ENCODE measurements around the gene APIP. TPM values are rescaled to one million over a fixed set of nuclear protein-coding genes. Genes with fewer than 3 reads are reported as not detected.

The APIP gene
- total and polyA plus RNA-seq, 2 donors (not counting 1 experiment from before 2014, with no cell fraction given), result 32.2 to 32.7 TPM

GRCh38 chr11:34904421-34904955, 11.7 kb downstream of the APIP start:
- Histone ChIP-seq H3K27me3 (ENCODE audit: control insufficient read depth, insufficient read depth, low read length) (no peaks in the 10 kb centered on the region), H3K4me2 (ENCODE audit: extremely low read depth, insufficient read depth, low read length) (no peak overlapping the region), H3K36me3 (ENCODE audit: control insufficient read depth, insufficient read depth, low read length) (no peaks in the 10 kb centered on the region), H3K4me1 (ENCODE audit: control insufficient read depth, extremely low read depth, insufficient read depth, low read length) (no peaks in the 10 kb centered on the region), H4K20me1 (ENCODE audit: control insufficient read depth, extremely low read depth, insufficient read depth, low read length) (no peaks in the 10 kb centered on the region), H2AFZ (ENCODE audit: low read length) (no peak overlapping the region), H3K4me3 (replicated peaks in 1 of 4; ENCODE audit: control extremely low read depth in 1 of 4, insufficient read depth in 1 of 4, low read depth in 3 of 4, low read length in 4 of 4) (no peak overlapping the region), H3K27ac (ENCODE audit: insufficient read depth, low read length) (no peak overlapping the region), H3K79me2 (ENCODE audit: control insufficient read depth, insufficient read depth, low read length) (peaks cover 5% of the 10 kb centered on the region), H3K9me3 (ENCODE audit: control insufficient read depth, insufficient read depth, low read depth, low read length) (no peaks in the 10 kb centered on the region), H3K9ac (ENCODE audit: insufficient read depth, low read length) (no peak overlapping the region)
- TF ChIP-seq EZH2 (IDR thresholded peaks at IDR 0.05; ENCODE audit: low read length, missing control alignments) (no peak), CTCF (conservative IDR thresholded peaks at IDR 0.05 in 1 of 2, IDR thresholded peaks at IDR 0.05 in 1 of 2; ENCODE audit: low read depth in 1 of 2, low read length in 2 of 2) (no peak)
- DNase-seq (ENCODE audit: low read depth in 2 of 2), result no peak

DNA sequence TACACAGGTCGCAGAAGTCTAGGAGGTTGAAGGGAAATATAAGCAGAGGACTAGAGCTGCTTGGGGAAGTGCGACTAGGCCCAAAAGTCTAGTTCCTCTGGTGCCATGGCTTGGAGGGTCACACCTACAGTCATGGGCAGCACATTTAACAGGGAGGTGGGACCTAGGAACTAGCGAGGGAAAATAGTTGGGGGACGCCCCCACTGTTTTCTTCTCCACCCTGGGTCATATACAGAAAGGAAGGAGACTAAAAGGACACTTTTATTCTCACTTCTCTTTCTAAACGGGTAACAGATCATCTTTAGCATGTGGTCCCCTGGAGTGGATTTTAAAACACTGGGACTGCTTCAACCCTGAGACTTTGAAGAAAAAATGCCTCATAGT, 16.6 kb downstream of the APIP start:
- H4K20me1 ChIP-seq (ENCODE audit: control insufficient read depth, extremely low read depth, insufficient read depth, low read length), result no peaks in the 10 kb centered on the region
- H3K9ac ChIP-seq (ENCODE audit: insufficient read depth, low read length), result no peak overlapping the region
- H3K4me1 ChIP-seq (ENCODE audit: control insufficient read depth, extremely low read depth, insufficient read depth, low read length), result no peaks in the 10 kb centered on the region
- no peaks in the 10 kb centered on the region for H3K27me3 ChIP-seq (ENCODE audit: control insufficient read depth, insufficient read depth, low read length)
- no peak overlapping the region for H3K4me2 ChIP-seq (ENCODE audit: extremely low read depth, insufficient read depth, low read length)
- TF ChIP-seq CTCF (conservative IDR thresholded peaks at IDR 0.05 in 1 of 2, IDR thresholded peaks at IDR 0.05 in 1 of 2; ENCODE audit: low read depth in 1 of 2, low read length in 2 of 2) (no peak), EZH2 (IDR thresholded peaks at IDR 0.05; ENCODE audit: low read length, missing control alignments) (no peak)
- DNase-seq (ENCODE audit: low read depth in 2 of 2), result no peak
- H3K79me2 ChIP-seq (ENCODE audit: control insufficient read depth, insufficient read depth, low read length), result peaks cover 2% of the 10 kb centered on the region
- no peak overlapping the region for H3K27ac ChIP-seq (ENCODE audit: insufficient read depth, low read length)
- H3K4me3 ChIP-seq (replicated peaks in 1 of 4; ENCODE audit: control extremely low read depth in 1 of 4, insufficient read depth in 1 of 4, low read depth in 3 of 4, low read length in 4 of 4), result no peak overlapping the region
- H3K9me3 ChIP-seq (ENCODE audit: control insufficient read depth, insufficient read depth, low read depth, low read length), result no peaks in the 10 kb centered on the region
- H2AFZ ChIP-seq (ENCODE audit: low read length), result no peak overlapping the region
- H3K36me3 ChIP-seq (ENCODE audit: control insufficient read depth, insufficient read depth, low read length), result no peaks in the 10 kb centered on the region

DNA sequence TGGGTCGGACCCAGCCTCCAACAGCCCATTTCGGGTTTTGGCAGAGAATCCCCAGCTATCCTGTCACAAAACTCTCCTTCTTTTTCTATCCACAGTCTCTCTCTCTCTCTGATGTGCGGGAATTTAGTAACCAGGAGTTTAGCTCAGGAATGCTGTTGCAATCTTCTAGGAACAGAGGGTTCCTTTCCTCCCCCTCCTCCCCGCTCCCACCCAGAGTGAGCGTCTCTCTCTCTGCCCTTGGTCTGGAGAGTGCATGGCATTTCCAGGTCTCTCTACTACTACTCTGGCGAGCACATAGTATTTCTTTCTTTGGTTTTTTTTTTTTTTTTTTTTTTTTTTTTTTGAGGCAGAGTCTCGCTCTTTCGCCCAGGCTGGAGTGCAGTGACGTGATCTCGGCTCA, 17.7 kb downstream of the APIP start:
- peaks cover 2% of the 10 kb centered on the region for H3K79me2 ChIP-seq (ENCODE audit: control insufficient read depth, insufficient read depth, low read length)
- no peak for DNase-seq (ENCODE audit: low read depth in 2 of 2)
- no peaks in the 10 kb centered on the region for H3K36me3 ChIP-seq (ENCODE audit: control insufficient read depth, insufficient read depth, low read length)
- no peak overlapping the region for H2AFZ ChIP-seq (ENCODE audit: low read length)
- no peak overlapping the region for H3K4me3 ChIP-seq (replicated peaks in 1 of 4; ENCODE audit: control extremely low read depth in 1 of 4, insufficient read depth in 1 of 4, low read depth in 3 of 4, low read length in 4 of 4)
- no peak overlapping the region for H3K9ac ChIP-seq (ENCODE audit: insufficient read depth, low read length)
- H3K9me3 ChIP-seq (ENCODE audit: control insufficient read depth, insufficient read depth, low read depth, low read length), result no peaks in the 10 kb centered on the region
- no peaks in the 10 kb centered on the region for H4K20me1 ChIP-seq (ENCODE audit: control insufficient read depth, extremely low read depth, insufficient read depth, low read length)
- H3K27me3 ChIP-seq (ENCODE audit: control insufficient read depth, insufficient read depth, low read length), result no peaks in the 10 kb centered on the region
- H3K4me2 ChIP-seq (ENCODE audit: extremely low read depth, insufficient read depth, low read length), result no peak overlapping the region
- TF ChIP-seq CTCF (conservative IDR thresholded peaks at IDR 0.05 in 1 of 2, IDR thresholded peaks at IDR 0.05 in 1 of 2; ENCODE audit: low read depth in 1 of 2, low read length in 2 of 2), result no peak
- TF ChIP-seq EZH2 (IDR thresholded peaks at IDR 0.05; ENCODE audit: low read length, missing control alignments), result no peak
- H3K4me1 ChIP-seq (ENCODE audit: control insufficient read depth, extremely low read depth, insufficient read depth, low read length), result no peaks in the 10 kb centered on the region
- H3K27ac ChIP-seq (ENCODE audit: insufficient read depth, low read length), result no peak overlapping the region

Data from fibroblast of lung (primary cell).